Measurements from ENCODE around the gene FAM98C.
A peak's percentile ranks its signal among the peaks of the same experiment; 100 is the strongest.

The FAM98C gene

GRCh38 chr19:38378866-38379265, 24.0 kb upstream of the FAM98C start:
- ATAC-seq, result no peak

DNA sequence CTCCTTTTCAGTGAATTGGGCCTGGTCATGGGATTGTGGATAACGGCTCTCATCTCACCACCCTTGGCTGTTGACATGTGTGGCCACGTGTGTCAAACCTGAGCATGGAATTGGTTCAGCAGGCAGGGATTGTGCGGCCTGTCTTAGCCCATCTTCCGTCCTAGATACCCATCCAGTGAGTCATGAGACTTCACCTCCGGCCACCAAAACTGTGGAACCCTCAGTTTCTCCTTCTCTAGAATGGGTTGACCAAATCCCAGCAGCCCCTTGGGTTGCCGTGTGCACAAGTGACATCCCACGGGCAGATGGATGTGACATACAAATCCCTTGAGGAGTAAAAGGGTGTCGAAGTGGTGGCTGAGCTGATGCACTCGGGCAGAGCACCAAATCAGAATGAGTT, 21.8 kb upstream of the FAM98C start:
- ATAC-seq, result no peak
- DNase-seq, result no peak

More at GRCh38 chr19:38378866-38379265, 24.0 kb upstream of the FAM98C start:
- DNase-seq, result no peak

- DNase-seq (no peak), ATAC-seq (no peak)
Observed at GRCh38 chr19:38383184-38383583, 19.7 kb upstream of the FAM98C start.

DNA sequence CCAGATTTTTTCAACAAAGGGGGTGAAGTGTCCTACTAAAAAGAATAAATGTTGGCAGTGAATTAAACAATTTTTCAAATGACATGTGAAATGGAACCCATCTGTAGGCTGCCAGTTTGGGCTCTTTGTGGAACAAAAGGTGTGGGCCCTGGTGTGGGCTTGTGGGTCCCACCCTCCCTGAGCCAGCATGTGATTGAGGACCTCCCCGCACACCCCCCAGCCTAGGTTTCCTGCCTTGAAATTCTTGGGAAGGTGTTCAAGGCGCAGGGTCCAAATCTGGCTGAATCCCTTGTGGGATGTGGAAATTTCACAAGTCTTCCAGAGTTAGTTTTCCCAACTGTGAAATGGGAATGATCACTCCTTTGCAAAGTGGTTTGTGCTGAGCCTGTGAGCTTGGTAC, 19.1 kb upstream of the FAM98C start:
- ATAC-seq (no peak), DNase-seq (no peak)

DNA sequence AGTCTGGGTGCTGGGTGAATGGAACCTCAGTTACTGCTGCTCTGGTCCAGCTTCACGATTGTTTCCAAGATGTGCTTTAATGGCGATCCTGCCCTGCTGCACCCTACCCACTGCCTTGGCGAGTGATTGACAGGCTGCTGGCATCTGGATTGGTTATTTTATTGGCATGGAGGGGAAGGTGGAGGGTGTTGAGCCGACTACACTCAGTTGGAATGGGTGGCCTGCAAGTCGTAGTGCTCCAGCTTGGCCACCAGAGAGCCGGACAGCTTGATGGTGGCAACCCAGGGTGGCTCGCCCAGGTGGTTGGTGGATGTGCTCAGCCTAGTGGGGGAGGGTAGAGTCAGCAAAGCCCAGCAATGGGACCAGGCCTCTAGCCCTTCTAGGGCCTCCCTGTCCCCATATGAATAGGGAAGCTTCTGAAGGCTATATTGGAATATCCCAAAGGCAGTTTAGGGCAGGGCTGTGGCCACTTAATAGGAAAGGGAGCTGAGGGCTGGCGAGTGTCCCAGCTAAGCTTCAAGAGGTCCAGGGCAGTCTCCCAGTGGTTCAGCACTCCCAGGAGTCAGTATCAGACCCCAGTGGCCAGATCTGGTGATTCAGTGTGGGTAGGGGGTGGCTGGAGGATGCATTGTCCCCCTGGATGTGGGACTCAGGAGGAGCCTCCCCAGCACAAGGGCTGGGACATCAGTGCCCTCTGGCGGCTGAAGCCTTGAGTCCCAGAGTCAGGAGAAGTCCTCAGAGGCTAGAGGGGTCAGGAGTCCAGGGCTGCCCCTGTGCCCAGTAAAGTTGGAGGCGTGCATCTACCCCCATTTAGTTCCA, 18.5 kb upstream of the FAM98C start:
- DNase-seq (no peak), ATAC-seq (no peak)

- ATAC-seq (no peak), DNase-seq (peak; percentile 12)
Observed at GRCh38 chr19:38385057-38385803, 17.7 kb upstream of the FAM98C start.

- ATAC-seq (no peak), DNase-seq (peak; percentile 17)
Observed at GRCh38 chr19:38385804-38386257, 17.1 kb upstream of the FAM98C start.

DNA sequence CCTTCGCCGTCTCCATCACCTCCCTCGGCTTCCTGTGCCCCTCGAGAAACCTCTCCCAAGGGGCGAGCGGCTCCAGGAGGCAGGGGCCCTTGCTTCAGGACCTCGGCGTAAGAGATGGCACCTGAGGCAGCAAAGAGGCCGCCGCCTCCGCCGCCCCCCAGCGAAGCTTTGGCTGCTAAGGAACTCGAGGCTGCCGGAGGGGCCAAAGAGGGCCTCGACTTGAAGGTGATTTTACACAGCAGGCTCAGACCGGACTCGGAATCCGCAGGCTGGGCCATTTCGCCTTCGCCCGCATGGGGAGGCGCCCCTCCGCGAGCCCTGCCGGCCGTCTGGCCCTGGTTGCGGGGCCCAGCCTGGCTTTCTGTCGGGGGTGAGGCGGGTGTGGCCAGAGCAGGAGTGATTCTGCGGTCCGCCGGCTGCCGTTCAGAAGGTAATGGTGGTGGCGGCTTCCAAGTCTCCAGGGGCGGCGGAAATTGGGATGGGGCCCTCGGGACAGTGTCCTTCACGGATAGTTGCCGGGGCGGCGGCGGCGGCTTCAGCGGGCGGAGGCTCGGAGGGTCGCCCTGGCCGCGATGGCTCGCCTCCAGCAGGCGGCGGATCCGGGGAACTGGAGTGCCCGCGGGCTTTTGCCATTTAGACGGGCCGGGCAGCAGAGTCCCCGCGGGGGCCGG, 16.5 kb upstream of the FAM98C start:
- no peak for ATAC-seq
- no peak for DNase-seq

- DNase-seq (peak; percentile 17), ATAC-seq (no peak)
Observed at GRCh38 chr19:38386971-38387549, 15.8 kb upstream of the FAM98C start.

- ATAC-seq, result peak; percentile 70
- DNase-seq, result peak; percentile 85
Observed at GRCh38 chr19:38387550-38388348, 15.1 kb upstream of the FAM98C start, which contains the start of gene GGN. Gene GGN, minus strand, starts transcription at chr19:38388034. Its CDS starts 773 bp downstream, at chr19:38387261.

- ATAC-seq (no peak), DNase-seq (no peak)
Observed at GRCh38 chr19:38388349-38389100, 14.4 kb upstream of the FAM98C start, which contains the start of gene SPRED3. Gene SPRED3, plus strand, starts transcription at chr19:38388697. Its CDS starts 1,606 bp downstream, at chr19:38390303.

GRCh38 chr19:38389101-38389925, 13.6 kb upstream of the FAM98C start:
- DNase-seq (no peak), ATAC-seq (no peak)

GRCh38 chr19:38389957-38390924, 12.7 kb upstream of the FAM98C start:
- ATAC-seq (no peak), DNase-seq (no peak)

- no peak for ATAC-seq
- DNase-seq, result no peak
Observed at GRCh38 chr19:38391911-38392464, 10.9 kb upstream of the FAM98C start.

- no peak for ATAC-seq
- no peak for DNase-seq
Observed at GRCh38 chr19:38392707-38393308, 10.1 kb upstream of the FAM98C start.

- ATAC-seq (peak; percentile 73), DNase-seq (peak; percentile 83)
Observed at GRCh38 chr19:38394488-38394887, 8.4 kb upstream of the FAM98C start.

DNA sequence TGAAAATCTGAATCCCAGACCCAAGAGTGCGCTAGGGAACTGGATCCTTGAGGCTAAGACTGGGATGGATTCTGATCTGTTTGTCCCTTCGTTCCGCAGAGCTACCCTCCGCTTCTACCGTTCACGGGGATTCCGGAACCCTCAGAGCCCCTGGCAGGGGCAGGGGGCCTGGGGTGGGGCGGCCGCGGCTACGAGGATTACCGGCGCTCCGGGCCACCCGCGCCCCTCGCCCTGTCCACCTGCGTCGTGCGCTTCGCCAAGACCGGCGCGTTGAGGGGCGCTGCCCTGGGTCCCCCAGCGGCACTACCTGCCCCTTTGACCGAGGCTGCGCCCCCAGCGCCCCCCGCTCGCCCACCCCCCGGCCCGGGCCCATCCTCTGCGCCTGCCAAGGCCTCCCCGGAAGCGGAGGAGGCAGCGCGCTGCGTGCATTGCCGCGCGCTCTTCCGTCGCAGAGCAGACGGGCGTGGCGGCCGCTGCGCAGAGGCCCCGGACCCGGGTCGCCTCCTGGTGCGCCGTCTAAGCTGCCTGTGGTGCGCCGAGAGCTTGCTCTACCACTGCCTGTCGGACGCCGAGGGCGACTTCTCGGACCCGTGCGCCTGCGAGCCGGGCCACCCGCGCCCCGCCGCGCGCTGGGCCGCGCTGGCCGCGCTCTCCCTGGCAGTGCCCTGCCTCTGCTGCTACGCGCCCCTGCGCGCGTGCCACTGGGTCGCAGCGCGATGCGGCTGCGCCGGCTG, 7.3 kb upstream of the FAM98C start:
- ATAC-seq (peak; percentile 69), DNase-seq (peak; percentile 55)
